Fibroblast of villous mesenchyme (primary cell): ENCODE data around the gene ABL2. TPM values are rescaled to one million over a fixed set of nuclear protein-coding genes. Genes with fewer than 3 reads are reported as not detected.
"Not testable (repeated sequence)": the region's sequence is repeated elsewhere in the genome, so short reads cannot be mapped to it uniquely, and the experiment has no call there.

ENCODE experiments used
- DNase-seq: peaks from one replicate; pipeline ENCODE4 v3.0.0-alpha.2; 2010; ENCODE audit warnings: low read depth
- H3K4me3 ChIP-seq: 2 replicates; pipeline ENCODE4 v1.5.1; 2011; ENCODE audit warnings: low read depth, mild to moderate bottlenecking, low read length
- total RNA-seq: library from RNA; depleted of rRNA; stranded (reverse); fragments of >200 nt; gene quantifications from 2 replicates; pipeline ENCODE4 v1.2.3, GENCODE V29; 2012
- TF ChIP-seq, protein P1 (sequence below): IDR thresholded peaks from 2 replicates; pipeline ENCODE4 v1.5.1; 2012; ENCODE audit warnings: low read depth, mild to moderate bottlenecking, low read length; ENCODE audit not compliant: insufficient read depth

Gene ABL2
- total RNA-seq, 1 donor, result 66.9 TPM

GRCh38 chr1:179234863-179235262, 5.4 kb upstream of the ABL2 start:
- no peak for DNase-seq
- H3K4me3 ChIP-seq, result no peak overlapping the region
- TF ChIP-seq, protein P1, sequence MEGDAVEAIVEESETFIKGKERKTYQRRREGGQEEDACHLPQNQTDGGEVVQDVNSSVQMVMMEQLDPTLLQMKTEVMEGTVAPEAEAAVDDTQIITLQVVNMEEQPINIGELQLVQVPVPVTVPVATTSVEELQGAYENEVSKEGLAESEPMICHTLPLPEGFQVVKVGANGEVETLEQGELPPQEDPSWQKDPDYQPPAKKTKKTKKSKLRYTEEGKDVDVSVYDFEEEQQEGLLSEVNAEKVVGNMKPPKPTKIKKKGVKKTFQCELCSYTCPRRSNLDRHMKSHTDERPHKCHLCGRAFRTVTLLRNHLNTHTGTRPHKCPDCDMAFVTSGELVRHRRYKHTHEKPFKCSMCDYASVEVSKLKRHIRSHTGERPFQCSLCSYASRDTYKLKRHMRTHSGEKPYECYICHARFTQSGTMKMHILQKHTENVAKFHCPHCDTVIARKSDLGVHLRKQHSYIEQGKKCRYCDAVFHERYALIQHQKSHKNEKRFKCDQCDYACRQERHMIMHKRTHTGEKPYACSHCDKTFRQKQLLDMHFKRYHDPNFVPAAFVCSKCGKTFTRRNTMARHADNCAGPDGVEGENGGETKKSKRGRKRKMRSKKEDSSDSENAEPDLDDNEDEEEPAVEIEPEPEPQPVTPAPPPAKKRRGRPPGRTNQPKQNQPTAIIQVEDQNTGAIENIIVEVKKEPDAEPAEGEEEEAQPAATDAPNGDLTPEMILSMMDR, result no peak

DNA sequence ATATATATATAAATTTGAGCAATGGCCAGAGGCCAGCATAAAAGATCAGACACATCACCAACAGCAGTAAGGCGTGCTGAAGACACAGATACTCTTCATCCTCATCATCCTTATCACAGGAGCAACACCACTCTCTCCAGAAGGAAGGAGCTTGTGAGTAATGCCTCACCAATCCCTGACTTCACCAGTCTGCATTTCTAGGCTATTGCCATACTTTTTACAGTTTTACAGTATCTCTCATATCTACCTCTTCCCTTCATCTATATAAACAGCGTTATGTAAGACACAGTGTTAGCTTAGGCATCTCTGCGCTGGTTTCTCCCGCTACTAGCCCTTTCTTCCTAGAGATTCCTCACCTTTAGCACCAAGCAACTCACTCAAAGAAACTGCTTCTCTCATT, 2.4 kb upstream of the ABL2 start:
- TF ChIP-seq, protein P1, result no peak
- no peak for DNase-seq
- H3K4me3 ChIP-seq, result no peak overlapping the region

DNA sequence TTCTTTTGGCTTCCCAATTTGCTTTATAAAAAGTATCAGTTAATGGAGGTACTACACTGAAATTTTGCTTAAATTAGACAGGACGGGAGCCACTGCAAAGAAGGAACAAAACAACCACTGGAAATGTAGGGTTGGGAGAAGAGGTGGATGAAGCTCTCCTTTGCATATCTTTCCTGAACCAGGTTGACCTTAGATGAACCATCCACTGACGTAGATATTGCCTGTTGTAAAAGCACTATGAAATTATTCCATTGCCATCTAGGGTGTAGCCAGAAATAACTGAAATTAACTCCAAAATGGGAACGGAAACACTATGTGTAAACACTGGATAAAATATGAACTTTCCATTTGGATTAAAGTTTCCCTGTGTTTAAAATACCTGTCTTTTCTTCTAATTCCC, 1.2 kb upstream of the ABL2 start:
- no peak for DNase-seq
- no peak overlapping the region for H3K4me3 ChIP-seq

GRCh38 chr1:179230251-179230650, 774 bp upstream of the ABL2 start:
- peak; percentile 36 for DNase-seq
- H3K4me3 ChIP-seq, result peak overlapping the region; percentile 68
- TF ChIP-seq, protein P1, result no peak

More for the DNA sequence above, 1.2 kb upstream of the ABL2 start:
- TF ChIP-seq, protein P1, result no peak

GRCh38 chr1:179228783-179229213, 679 bp downstream of the ABL2 start:
- peak overlapping the region; percentile 68 for H3K4me3 ChIP-seq
- DNase-seq, result peak; percentile 33
- TF ChIP-seq, protein P1, result no peak

DNA sequence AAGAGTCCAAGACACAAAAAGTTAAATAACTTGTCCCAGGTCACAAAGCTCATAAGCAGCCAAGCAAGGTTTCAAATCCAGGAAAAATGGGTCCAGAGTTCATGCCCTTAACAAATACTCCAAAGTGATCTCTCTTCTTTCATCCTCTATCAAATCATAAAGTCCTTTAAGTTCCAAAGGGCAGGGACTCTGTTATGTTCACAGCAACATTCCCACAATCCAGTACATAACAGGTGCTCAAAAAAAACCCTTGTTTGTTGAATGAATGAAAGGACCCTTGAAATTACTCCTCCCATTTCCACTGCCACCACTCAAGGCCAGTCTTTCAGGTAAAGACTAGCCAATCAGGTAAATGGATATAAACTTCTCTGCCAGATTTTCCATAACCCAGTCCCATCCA, 2.7 kb downstream of the ABL2 start:
- TF ChIP-seq, protein P1, result no peak
- DNase-seq, result no peak
- no peak overlapping the region for H3K4me3 ChIP-seq

DNA sequence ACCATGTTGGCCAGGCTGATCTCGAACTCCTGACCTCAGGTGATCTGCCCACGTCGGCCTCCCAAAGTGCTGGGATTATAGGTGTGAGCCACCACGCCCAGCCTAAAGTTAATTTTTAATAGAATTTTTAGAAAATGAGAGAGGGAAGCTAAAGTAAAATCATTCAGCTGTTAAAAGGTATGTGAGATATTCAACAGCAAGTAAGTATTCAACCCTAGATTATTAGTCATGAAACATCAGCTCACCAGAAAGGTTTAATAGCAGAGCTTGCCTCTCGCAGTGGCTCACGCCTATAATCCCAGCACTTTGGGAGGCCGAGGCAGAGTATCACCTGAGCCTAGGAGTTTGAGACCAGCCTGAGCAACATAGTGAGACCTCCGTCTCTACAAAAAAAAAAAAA, 5.0 kb downstream of the ABL2 start:
- DNase-seq, H3K4me3 ChIP-seq: not testable (repeated sequence)

DNA sequence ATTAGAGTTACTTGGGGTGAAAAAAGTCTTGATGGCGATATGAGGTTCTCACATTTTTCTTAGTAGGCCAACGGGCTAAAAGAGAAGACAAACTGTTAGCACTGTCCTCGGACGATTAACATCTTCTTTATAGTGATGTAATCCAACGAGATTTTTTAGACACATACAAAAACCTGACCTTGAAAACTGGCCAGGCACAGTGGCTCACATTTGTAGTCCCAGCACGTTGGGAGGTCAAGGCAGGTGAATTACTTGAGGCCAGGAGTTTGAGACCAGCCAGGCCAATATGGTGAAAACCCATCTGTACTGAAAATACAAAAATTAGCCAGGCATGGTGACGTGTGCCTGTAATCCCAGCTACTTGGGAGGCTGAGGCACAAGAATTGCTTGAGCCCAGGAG, 8.4 kb downstream of the ABL2 start:
- not testable (repeated sequence) for DNase-seq, H3K4me3 ChIP-seq
